GM12872 (cell line): ENCODE data around the gene BOLA3.
A peak's percentile ranks its signal among the peaks of the same experiment; 100 is the strongest.

Experiments used
- TF ChIP-seq, protein P1 (sequence below): IDR thresholded peaks from 3 replicates; pipeline ENCODE4 v1.5.1; 2011; ENCODE audit warnings: low read depth, mild to moderate bottlenecking, low read length, moderate library complexity; ENCODE audit not compliant: insufficient read depth

Gene BOLA3

DNA sequence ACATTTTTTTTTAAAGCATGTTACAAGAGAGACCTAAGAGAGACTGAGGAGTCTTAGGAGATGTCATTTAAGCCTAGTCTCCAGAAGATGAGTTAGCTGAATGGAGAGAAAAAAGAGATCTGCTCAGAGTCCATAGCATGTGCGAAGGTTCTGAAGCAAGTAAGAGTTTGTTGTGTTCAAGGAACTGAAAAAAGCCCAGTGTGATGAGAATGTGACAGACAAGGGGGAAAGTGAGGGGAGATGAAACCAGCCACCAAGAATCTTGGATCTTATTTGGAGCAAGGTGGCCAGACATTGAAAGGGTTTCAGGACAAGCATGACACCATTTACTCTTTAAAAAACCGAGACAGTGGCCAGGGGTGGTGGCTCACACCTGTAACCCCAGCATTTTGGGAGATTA lies 36.2 kb upstream of the BOLA3 start:
- TF ChIP-seq, protein P1, sequence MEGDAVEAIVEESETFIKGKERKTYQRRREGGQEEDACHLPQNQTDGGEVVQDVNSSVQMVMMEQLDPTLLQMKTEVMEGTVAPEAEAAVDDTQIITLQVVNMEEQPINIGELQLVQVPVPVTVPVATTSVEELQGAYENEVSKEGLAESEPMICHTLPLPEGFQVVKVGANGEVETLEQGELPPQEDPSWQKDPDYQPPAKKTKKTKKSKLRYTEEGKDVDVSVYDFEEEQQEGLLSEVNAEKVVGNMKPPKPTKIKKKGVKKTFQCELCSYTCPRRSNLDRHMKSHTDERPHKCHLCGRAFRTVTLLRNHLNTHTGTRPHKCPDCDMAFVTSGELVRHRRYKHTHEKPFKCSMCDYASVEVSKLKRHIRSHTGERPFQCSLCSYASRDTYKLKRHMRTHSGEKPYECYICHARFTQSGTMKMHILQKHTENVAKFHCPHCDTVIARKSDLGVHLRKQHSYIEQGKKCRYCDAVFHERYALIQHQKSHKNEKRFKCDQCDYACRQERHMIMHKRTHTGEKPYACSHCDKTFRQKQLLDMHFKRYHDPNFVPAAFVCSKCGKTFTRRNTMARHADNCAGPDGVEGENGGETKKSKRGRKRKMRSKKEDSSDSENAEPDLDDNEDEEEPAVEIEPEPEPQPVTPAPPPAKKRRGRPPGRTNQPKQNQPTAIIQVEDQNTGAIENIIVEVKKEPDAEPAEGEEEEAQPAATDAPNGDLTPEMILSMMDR: no peak

DNA sequence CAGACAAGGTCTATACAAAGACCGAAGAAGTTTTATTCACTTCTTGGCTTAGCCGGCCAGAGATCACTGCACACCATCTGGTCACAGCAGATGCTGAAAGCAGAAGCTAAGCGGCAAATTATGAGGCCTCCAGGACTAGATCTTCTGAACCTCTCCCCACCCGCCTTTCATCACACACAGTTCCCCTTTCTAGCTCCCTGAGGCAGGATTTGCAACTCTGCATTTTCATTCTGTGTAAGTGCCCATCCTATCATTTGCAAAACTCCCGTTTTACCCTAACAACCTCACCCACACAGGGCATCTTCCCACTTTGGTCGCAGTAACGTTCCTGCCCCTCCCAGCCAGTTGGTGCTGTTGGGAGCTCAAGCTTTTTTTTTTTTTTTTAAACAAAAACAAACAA lies 34.0 kb upstream of the BOLA3 start:
- TF ChIP-seq, protein P1: 0 out of 3 replicates have a peak, but pooled peaks have one; percentile 3

DNA sequence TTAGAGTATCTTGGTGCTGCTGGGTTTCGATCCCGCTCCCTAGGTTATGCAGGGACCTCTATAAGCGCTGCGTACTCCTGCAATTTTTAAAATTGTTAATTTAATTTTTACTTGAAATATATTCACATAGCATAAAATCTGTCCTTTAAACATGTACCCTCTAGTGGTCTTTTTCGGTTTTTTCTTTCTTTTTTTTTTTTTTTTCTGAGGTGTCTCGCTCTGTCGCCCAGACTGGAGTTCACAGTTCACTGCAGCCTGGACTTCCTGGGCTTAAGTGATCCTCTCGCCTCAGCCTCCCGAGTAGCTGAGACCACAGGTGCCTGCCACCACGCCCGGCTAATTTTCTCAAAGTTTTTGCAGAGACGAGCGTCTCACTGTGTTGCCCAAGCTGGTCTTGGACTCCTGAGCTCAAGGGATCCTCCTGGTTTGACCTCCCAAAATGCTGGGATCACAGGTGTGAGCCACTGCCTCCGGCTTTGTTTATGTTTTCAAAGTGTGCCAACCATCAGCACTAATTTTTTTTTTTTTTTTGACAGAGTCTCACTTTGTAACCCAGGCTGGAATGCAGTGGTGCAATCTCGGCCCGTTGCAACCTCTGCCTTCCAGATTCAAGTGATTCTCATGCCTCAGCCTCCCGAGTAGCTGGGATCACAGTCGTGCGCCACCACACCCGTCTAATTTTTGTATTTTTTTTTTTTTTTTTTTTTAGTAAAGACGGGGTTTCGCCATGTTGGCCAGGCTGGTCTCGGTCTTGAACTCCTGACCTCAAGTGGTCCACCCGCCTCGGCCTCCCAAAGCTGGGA lies 31.6 kb upstream of the BOLA3 start:
- TF ChIP-seq, protein P1: peak; percentile 38; the same call in 2 of the 3 replicates

DNA sequence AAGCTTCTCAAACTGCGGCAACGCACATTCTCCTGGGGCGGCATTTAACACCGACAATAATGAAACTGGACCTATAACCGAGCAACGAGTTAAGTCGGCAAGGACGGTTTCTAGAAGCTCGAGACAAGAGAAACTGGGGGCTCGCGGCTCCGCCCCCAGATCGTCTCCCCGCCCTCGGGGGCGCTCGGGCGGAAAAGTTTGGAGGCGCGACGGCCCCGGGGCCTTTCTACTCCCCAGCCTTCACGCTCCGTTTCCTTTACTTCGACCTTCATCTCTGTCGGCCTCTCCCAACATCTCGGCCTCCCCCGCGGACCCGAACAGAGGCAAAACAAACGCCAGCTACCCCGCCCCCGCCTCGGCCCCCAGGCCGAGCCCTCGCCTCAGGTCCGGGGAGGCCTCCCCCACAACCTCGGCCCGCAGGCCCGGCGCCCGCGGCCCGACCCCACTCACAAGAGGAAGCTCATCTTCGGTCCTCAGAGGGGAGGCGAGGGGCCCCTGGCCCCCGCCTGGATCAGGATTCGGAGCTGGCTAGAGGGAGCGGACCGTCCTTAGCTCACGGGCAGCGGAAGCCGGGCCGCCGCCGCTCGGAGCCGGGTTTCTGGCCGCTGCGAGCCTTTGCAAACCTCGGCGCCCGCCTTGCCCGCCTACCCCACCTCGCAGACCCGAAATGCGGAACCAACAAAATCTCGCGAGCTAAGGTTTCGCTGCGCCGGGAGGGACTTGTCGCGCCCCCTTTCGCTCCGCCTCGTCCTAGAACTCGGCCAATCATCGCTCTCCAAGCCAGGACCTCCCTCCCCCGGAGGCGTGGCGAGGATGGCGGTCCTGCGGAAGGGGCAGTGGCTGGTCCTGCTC lies 30.7 kb upstream of the BOLA3 start, which contains the start of gene MOB1A:
Gene MOB1A (minus strand): TSS at position 669 of the 852 bp plus-strand sequence. CDS start 205 bp downstream, at position 464.
- TF ChIP-seq, protein P1: no peak

DNA sequence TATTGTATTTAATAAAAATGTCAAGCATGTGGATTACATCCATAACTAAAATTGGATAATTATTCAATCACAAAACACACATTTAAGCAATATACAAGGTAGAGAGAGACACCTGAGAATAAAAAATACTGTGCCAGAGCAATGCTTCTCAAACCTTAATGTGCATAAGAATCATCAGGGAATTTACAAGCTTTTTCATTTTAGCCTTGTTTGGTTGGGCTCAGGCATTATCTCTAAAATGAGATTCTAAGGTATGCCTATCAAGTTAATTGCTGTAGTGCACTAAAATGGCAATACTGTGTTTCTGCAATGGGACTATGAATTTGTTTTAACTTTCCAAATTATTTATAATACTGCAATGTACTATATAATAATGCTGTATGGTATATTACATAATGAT lies 30.0 kb upstream of the BOLA3 start:
- TF ChIP-seq, protein P1: no peak

DNA sequence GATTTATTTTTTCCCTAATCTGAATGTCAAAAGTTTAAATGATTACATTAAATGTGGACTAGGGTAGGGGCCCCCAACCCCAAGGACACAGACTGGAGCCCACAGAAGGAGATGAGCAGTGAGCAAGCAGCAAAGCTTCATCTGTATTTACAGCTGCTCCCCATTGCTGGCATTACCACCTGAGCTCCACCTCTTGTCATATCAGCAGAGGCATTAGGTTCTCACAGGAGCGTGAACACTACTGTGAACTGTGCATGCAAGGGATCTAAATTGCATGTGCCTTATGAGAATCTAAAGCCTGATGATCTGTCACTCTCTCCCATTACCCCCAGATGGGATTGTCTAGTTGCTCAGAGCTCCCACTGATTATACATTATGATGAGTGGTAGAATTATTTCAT lies 27.2 kb upstream of the BOLA3 start:
- TF ChIP-seq, protein P1: no peak

DNA sequence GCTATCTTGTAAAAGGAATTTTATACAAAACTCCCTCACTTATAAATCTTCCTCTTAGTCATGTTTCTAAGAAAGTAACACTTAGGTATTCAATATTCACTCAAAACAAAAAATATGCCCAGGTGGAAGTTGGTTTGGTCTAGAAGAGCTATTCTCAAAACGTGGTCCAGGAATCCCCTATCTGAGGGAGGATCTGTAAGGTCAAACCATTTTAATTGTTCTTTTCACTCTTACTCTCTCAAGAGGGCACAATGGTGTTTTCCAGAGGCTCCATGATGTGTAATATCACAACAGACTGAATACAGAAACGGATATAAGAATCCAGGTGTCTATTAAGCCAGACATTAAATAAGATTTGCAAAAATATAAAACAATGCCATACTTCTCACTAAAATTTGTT lies 21.0 kb upstream of the BOLA3 start:
- TF ChIP-seq, protein P1: no peak
